Fibroblast of lung (primary cell): ENCODE measurements around the gene THEM4.

Source experiments
- CTCF ChIP-seq, 2 donors: IDR thresholded peaks in 1 of 2; conservative IDR thresholded peaks in 1 of 2; 1 replicate in 1 of 2; 2 replicates in 1 of 2; pipeline ENCODE4 v1.5.1; 2011 to 2012; ENCODE audit warnings: low read length in 2 of 2, control low read depth in 1 of 2, inconsistent platforms in 1 of 2, low read depth in 1 of 2, mild to moderate bottlenecking in 1 of 2
- EZH2 ChIP-seq: IDR thresholded peaks from 2 replicates; pipeline ENCODE4 v1.5.1; 2012; ENCODE audit warnings: low read length, control low read depth, mild to moderate bottlenecking; ENCODE audit errors: missing control alignments

DNA sequence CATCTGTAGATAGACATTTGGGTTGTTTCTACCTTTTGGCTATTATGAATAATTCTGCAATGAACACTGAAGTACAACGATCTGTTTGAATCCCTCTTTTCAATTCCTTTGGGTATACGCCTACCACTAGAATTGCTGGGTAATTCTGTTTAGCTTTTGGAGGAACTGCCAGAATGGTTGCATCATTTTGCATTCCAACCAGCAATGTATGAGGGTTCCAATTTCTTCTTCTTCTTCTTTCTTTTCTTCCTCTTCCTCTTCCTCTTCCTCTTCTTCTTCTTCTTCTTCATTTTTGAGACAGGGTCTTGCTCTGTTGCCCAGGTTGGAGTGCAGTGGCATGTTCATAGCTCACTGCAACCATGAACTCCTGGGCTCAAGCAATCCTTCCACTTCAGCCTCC, 42.0 kb downstream of the THEM4 start:
- no peak for TF ChIP-seq CTCF (conservative IDR thresholded peaks at IDR 0.05 in 1 of 2, IDR thresholded peaks at IDR 0.05 in 1 of 2; ENCODE audit: low read depth in 1 of 2, low read length in 2 of 2)
- TF ChIP-seq EZH2 = no peak
